RWPE2 (cell line): ENCODE measurements around the gene PINLYP.
"Not testable (repeated sequence)": the region's sequence is repeated elsewhere in the genome, so short reads cannot be mapped to it uniquely, and the experiment has no call there.

Source experiments
- ATAC-seq: fragments of 200-7000 bp; cut with Tn5 transposase; 3 replicates; pipeline ENCODE4 v1.9.1; 2021; ENCODE audit warnings: low read depth
- DNase-seq: peaks from one replicate; pipeline ENCODE4 v3.0.0-alpha.2; 2020; ENCODE audit warnings: low spot score
- H3K27ac ChIP-seq: fragments of 450-650 bp; 2 replicates; pipeline ENCODE4 v1.5.1; 2017; ENCODE audit warnings: mild to moderate bottlenecking; ENCODE audit not compliant: poor library complexity, severe bottlenecking
- H3K27me3 ChIP-seq: fragments of 250-450 bp; sonication (Bioruptor Pico); 2 replicates; pipeline ENCODE4 v1.5.1; 2021; ENCODE audit warnings: mild to moderate bottlenecking, moderate library complexity; ENCODE audit not compliant: insufficient read depth, poor library complexity, severe bottlenecking
- H3K36me3 ChIP-seq: fragments of 250-450 bp; sonication (Bioruptor Pico); 2 replicates; pipeline ENCODE4 v1.5.1; 2020; ENCODE audit warnings: low read depth, mild to moderate bottlenecking, moderate library complexity
- H3K4me1 ChIP-seq: fragments of 250-450 bp; sonication (Bioruptor Pico); 2 replicates; pipeline ENCODE4 v1.5.1; 2021; ENCODE audit warnings: mild to moderate bottlenecking, moderate library complexity; ENCODE audit not compliant: insufficient read depth, poor library complexity, severe bottlenecking
- H3K4me3 ChIP-seq: fragments of 250-450 bp; sonication (Bioruptor Pico); 2 replicates; pipeline ENCODE4 v1.5.1; 2021; ENCODE audit warnings: mild to moderate bottlenecking, moderate library complexity; ENCODE audit not compliant: severe bottlenecking
- H3K9me3 ChIP-seq: fragments of 250-450 bp; sonication (Bioruptor Pico); 2 replicates; pipeline ENCODE4 v1.5.1; 2021; ENCODE audit warnings: mild to moderate bottlenecking, moderate library complexity; ENCODE audit not compliant: severe bottlenecking
- TF ChIP-seq, protein P1 (sequence below): fragments of 450-650 bp; IDR thresholded peaks from one replicate; pipeline ENCODE4 v1.5.1; 2017; ENCODE audit warnings: mild to moderate bottlenecking, moderate library complexity; ENCODE audit not compliant: poor library complexity, severe bottlenecking

Gene PINLYP

DNA sequence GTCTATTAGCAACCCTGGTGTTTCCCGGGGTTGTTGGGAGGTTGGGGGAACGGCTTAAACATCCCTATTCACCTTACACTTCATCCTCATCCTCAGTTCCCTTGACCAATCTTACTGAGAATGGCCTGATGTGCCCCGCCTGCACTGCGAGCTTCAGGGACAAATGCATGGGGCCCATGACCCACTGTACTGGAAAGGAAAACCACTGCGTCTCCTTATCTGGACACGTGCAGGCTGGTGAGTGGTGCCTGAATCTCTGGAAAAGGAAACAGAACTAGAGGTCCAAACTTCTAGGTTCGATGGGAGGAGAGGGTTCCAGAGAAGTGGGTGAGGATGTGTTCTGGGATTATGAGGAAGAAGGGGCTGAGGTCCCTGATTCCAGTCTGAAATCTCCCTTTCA lies 5.9 kb downstream of the PINLYP start:
- TF ChIP-seq, protein P1, sequence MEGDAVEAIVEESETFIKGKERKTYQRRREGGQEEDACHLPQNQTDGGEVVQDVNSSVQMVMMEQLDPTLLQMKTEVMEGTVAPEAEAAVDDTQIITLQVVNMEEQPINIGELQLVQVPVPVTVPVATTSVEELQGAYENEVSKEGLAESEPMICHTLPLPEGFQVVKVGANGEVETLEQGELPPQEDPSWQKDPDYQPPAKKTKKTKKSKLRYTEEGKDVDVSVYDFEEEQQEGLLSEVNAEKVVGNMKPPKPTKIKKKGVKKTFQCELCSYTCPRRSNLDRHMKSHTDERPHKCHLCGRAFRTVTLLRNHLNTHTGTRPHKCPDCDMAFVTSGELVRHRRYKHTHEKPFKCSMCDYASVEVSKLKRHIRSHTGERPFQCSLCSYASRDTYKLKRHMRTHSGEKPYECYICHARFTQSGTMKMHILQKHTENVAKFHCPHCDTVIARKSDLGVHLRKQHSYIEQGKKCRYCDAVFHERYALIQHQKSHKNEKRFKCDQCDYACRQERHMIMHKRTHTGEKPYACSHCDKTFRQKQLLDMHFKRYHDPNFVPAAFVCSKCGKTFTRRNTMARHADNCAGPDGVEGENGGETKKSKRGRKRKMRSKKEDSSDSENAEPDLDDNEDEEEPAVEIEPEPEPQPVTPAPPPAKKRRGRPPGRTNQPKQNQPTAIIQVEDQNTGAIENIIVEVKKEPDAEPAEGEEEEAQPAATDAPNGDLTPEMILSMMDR = no peak
- no peak for ATAC-seq
- Histone ChIP-seq H3K9me3 (no peaks in the 10 kb centered on the region), H3K4me1 (peaks cover 1% of the 10 kb centered on the region), H3K4me3 (no peak overlapping the region), H3K27me3 (no peaks in the 10 kb centered on the region), H3K36me3 (no peaks in the 10 kb centered on the region), H3K27ac (no peak overlapping the region)
- no peak for DNase-seq

DNA sequence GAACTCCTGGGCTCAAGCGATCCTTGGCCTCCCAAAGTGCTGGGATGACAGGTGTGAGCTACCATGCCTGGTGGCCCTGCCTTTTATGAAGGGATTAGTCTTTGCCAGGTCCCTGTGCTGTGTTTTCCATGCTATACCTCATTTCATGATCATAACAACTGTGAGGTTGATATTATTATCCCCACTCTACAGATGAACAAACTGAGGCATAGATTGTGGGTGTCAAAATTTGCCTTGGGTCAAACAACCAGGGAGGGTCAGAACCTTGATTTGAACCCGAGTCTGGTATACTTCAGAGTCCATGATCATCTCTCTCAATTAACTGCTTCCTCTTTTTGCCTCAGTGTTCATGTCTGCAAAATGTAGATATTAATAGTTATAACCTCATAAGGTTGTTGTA lies 6.9 kb downstream of the PINLYP start:
- DNase-seq (no peak), ATAC-seq (no peak)
- no peaks in the 10 kb centered on the region for H3K9me3 ChIP-seq
- H3K4me3 ChIP-seq = no peak overlapping the region
- H3K27ac ChIP-seq = no peak overlapping the region
- no peaks in the 10 kb centered on the region for H3K27me3 ChIP-seq
- TF ChIP-seq, protein P1 = no peak
- no peaks in the 10 kb centered on the region for H3K36me3 ChIP-seq
- H3K4me1 ChIP-seq = no peaks in the 10 kb centered on the region

DNA sequence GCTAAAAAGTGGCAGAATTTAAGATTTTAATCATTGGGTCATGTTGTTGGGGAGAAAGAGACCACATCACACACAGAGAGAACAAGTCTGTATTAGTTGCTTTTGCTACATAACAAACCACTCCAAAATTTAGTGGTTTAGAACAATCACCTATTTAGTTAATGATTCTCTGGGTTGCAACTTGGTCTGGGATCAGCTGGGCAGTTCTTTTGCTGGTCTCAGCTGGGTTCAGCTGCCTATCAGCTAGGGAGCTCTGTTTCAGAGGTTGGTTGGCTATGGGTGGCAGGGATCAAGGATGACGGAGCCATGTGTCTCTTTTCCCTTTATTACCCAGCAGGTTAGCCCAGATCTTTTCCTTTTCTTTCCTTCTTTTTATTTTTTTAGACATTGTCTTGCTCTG lies 8.9 kb downstream of the PINLYP start:
- no peaks in the 10 kb centered on the region for H3K27me3 ChIP-seq
- no peak for ATAC-seq
- no peaks in the 10 kb centered on the region for H3K36me3 ChIP-seq
- H3K9me3 ChIP-seq = no peaks in the 10 kb centered on the region
- no peak overlapping the region for H3K4me3 ChIP-seq
- no peak for DNase-seq
- H3K27ac ChIP-seq = no peak overlapping the region
- H3K4me1 ChIP-seq = no peaks in the 10 kb centered on the region
- TF ChIP-seq, protein P1 = no peak

DNA sequence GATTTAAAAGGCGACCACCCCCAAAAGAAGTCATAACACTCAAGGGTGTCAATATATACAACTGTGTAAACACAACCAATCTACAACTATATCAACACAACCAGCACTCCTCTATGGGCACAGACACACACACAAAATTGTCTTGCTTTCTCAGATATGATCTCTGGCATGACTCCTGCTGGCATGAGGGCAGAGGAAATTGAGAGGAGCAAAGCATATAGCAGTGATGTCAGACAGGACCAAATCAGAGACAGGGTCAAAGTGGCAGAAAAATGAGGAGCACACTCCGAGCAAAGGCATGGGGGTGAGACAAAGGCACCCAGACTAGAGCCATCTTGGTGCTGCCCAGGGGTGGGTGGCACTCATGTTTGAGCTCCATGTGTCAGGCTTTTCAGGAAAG lies 10.7 kb downstream of the PINLYP start:
- ATAC-seq (no peak), DNase-seq (no peak)
- H3K9me3 ChIP-seq = no peaks in the 10 kb centered on the region
- H3K36me3 ChIP-seq = no peaks in the 10 kb centered on the region
- no peaks in the 10 kb centered on the region for H3K4me1 ChIP-seq
- TF ChIP-seq, protein P1 = no peak
- H3K4me3 ChIP-seq = no peak overlapping the region
- H3K27ac ChIP-seq = no peak overlapping the region
- no peaks in the 10 kb centered on the region for H3K27me3 ChIP-seq

DNA sequence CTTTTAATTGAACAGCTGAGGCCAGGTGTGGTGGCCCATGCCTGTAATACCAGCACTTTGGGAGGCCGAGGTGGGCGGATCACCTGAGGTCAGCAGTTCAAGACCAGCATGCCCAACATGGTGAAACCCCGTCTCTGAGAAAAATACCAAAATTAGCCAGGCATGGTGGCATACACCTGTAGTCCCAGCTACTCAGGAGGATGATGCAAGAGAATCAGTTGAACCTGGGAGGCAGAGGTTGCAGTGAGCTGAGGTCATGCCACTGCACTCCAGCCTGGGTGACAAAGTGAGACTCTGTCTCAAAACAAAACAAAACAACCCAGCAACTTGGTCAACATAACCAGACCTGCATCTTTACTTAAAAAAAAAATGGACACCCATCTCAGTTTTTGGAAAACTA lies 11.4 kb downstream of the PINLYP start:
- H3K27ac ChIP-seq, H3K4me3 ChIP-seq, ATAC-seq, H3K4me1 ChIP-seq, H3K36me3 ChIP-seq, H3K9me3 ChIP-seq, DNase-seq, H3K27me3 ChIP-seq: not testable (repeated sequence)
